GM12874 (cell line): ENCODE results near the gene FIGNL1.

Experiments
- TF ChIP-seq, protein P1 (sequence below): IDR thresholded peaks from 2 replicates; pipeline ENCODE4 v1.5.1; 2011; ENCODE audit warnings: low read depth, mild to moderate bottlenecking, control low read depth, low read length, moderate library complexity; ENCODE audit not compliant: insufficient read depth

The FIGNL1 gene

DNA sequence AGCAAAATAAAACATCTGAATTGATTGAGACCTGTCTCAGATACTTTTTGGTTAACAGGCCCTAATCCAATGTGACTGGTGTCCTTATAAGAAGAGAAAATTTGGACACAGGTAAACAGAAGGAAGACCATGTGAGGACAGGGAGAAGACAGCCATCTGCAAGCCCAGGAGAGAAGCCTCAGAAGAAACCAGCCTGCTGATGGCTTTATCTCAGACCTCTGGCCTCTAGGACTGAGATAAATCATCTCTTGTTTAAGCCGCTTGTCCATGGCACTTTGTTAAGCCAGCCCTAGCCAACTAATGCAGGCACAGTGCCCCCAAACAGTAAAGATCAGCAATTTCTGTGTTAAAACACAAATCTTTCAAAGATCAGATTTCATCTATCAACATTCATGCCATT is 41.8 kb upstream of the FIGNL1 start:
- TF ChIP-seq, protein P1, sequence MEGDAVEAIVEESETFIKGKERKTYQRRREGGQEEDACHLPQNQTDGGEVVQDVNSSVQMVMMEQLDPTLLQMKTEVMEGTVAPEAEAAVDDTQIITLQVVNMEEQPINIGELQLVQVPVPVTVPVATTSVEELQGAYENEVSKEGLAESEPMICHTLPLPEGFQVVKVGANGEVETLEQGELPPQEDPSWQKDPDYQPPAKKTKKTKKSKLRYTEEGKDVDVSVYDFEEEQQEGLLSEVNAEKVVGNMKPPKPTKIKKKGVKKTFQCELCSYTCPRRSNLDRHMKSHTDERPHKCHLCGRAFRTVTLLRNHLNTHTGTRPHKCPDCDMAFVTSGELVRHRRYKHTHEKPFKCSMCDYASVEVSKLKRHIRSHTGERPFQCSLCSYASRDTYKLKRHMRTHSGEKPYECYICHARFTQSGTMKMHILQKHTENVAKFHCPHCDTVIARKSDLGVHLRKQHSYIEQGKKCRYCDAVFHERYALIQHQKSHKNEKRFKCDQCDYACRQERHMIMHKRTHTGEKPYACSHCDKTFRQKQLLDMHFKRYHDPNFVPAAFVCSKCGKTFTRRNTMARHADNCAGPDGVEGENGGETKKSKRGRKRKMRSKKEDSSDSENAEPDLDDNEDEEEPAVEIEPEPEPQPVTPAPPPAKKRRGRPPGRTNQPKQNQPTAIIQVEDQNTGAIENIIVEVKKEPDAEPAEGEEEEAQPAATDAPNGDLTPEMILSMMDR: no peak

DNA sequence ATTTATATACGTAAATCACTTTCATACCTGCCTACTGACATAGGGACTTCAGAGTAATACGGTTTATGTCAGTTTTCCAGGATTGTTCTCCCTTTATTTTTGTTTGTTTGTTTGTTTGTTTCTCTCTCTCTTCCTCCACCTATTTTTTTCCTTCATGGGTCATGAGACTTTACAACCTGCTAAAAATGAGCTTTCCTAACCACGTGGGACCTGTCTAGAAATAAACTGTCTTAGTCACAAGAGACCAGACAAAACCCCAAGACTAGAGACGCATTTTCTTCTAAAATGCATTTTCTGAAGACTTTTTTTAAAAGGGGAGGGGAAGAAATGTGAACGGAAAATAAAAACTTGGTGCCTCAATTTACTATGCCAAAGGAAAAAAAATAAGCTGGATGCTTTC is 41.1 kb upstream of the FIGNL1 start:
- TF ChIP-seq, protein P1: no peak

DNA sequence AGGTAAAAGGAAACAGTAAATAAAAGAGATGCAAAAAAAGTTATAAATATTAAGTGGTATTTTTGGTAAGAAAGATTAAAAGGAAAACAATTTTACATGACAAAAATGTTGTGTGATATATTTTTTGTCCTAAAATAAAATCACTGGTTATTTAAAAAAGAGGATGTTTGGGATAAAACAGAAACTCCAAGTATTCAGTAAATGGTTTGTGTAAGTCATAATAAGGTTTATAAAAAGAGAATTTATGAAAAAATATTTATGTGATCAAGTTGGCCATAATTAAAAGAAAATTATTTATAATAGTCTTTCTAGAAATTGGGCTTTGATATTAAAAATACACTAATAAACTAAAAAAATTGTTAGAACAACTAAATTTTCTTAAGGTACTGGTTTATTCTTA is 38.2 kb upstream of the FIGNL1 start:
- TF ChIP-seq, protein P1: no peak

DNA sequence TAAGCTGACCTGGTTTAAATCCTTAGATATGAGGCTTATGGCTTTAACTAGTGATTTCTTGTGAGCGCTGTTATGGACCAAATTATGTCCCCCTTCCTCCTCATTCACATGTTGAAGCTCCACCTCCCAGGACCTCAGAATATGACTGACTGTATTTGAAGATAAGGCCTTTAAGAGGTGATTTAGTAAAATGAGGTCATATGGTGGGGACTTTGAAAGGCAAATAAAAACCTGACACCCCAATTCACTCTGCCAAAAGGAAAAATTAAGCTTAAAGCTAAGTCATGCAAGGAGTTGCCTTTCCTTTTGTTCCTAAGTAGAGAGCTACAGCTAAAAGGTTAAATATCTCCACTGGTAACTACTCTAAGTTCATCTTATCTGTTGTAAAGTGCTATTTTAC is 36.4 kb upstream of the FIGNL1 start:
- TF ChIP-seq, protein P1: no peak

DNA sequence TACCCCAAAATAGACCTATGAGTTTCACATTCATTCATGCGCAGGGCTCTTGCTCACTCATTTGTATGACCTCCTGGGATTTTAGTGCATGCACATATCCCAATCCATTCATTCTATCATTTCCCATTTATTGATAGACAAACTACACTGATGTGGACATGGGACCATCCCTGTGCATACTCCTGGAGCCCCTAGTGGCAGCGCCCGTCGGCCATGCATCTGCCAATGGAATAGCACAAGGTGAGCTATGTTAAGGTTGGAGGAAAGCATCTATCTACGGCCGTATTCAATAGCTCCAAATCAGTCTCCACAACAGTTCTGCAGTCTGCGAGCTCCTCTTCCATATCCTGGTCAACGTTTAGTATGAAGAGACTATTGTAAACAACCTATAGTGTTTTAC is 31.7 kb upstream of the FIGNL1 start:
- TF ChIP-seq, protein P1: no peak

DNA sequence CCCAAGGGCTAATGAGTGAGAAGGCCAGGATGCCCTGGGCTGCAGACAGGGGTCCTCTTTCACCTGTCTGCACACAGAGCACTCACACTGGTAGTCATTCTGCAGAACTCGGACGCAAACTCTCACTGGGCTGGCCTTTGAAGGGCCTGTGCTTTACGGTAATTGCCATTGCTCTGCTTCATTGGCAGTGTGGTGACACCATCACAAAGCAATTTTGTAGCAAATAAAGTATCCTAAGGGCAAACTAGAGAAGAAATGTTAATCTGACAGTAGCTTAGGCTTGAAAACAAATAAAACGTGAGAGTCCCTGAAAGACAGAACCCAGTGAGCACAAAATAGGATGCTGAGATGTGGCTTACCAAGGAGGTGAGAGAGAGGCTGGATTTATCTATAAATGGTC is 30.6 kb upstream of the FIGNL1 start:
- TF ChIP-seq, protein P1: no peak

DNA sequence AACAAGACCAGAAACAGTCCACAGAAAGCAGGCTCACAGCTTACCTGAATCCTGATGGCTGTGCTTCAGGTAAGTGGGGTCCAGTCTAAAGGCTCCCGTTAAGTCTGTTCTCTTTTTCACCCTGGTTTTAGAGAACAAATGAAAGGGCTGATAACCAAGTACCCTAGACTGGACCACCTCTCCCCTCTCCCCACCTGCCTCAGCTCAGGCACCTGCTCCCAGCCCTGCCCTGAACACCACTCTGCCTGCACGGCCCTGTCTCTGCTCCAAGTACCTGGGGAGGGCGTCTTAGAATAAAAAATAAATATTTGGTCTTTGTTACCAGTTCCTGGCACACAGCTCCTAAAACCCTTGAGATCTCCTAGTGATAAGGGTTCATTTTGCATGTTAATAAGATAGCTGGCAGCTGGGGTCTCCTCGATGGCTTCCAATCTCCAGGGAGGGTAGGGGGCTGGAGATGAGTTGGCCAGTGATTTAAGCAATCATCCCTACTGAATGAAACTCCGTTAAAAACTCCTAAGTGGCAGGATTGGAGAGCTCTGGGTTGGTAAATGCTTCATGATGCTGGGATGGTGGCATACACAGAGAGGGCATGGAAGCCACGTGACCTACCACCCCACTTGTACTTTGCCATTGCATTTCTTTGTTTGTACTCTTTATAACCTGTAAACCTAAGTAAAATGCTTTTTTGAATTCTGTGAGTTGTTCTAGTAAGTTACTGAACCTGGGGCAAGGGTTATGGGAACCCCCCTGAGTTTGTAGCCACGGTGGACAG is 29.8 kb upstream of the FIGNL1 start:
- TF ChIP-seq, protein P1: no peak
